NCI-H1417 treated with DMSO at 0.1 percent for 48 hours (cell line): ENCODE data around the gene CAMK2G.
"Not testable (repeated sequence)": the region's sequence is repeated elsewhere in the genome, so short reads cannot be mapped to it uniquely, and the experiment has no call there.

Experiments used
- DNase-seq: peaks from one replicate; lab custom pipeline; 2025; lab: John Stamatoyannopoulos, UW

Gene CAMK2G

DNA sequence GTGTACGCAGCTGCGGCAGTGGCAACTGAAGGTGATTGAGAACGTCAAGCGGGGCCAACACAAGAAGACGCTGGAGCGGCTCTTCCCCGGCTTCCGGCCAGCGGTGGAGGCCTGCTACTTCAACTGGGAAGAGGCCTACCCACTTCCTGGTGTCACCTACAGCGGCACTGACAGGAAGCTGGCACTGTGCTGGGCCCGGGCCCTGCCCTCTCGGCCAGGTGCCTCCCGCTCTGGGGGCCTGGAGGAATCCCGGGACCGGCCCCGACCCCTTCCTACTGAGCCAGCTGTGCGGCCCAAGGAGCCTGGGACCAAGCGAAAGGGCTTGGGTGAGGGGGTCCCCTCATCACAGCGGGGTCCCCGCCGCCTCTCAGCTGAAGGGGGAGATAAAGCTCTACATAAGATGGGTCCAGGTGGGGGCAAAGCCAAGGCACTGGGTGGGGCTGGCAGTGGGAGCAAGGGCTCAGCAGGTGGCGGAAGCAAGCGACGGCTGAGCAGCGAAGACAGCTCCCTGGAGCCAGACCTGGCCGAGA, 82.4 kb downstream of the CAMK2G start:
- no peak for DNase-seq

DNA sequence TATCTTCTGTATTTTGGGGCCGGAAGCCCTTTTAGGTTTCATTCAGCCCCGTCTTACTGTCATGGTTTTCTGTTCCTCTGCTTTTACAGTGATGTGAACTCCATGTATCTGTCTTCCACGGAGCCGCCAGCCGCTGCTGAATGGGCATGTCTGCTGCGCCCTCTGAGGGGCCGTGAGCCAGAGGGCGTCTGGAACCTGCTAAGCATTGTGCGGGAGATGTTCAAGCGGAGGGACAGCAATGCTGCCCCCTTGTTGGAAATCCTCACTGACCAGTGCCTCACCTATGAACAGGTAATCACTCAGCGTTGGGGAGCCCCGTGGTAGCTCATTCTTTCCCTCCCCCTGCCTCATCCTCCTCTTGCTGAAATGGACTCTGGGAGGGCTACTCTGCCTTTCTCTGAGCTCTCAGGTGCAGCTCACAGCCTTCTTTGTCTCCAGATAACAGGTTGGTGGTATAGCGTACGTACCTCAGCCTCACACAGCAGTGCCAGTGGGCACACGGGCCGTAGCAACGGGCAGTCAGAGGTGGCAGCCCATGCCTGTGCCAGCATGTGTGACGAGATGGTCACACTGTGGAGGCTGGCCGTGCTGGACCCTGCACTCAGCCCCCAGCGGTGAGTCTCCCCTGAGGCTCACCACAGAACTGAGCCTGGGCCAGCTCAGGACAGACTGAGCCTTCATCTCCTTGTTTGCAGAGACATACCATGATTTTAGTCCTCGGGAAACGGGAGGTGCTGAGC, 83.3 kb downstream of the CAMK2G start:
- DNase-seq, result no peak

GRCh38 chr10:73789659-73790055, 84.7 kb downstream of the CAMK2G start:
- DNase-seq, result no peak

- no peak for DNase-seq
Measured at GRCh38 chr10:73788864-73789658, 85.3 kb downstream of the CAMK2G start.

DNA sequence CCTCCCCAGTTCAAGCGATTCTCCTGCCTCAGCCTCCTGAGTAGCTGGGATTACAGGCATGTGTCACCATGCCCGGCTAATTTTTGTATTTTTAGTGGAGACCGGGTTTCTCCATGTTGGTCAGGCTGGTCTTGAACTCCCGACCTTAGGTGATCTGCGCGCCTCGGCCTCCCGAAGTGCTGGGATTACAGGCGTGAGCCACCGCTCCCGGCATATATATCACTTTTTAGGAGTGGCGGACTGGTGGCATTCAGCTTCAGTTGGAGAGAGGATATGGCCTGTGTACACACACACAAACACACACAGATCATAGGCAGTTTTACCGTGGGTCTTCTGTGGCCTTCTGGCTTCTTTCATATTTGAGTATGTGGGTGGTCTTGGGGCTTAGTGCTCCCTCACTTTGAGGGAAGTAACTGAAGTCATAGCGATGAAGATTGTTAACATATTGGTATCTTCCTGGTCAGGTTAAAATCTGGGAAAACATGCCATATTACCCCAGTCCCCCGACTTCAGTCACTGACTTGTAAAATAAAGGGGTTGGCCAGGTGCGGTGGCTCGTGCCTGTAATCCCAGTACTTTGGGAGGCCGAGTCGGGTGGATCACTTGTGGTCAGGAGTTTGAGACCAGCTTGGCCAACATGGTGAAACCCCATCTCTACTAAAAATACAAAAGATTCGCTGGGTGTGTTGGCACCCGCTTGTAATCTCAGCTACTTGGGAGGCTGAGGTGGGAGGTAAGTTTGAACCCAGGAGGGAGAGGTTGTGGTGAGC, 87.1 kb downstream of the CAMK2G start:
- not testable (repeated sequence) for DNase-seq

DNA sequence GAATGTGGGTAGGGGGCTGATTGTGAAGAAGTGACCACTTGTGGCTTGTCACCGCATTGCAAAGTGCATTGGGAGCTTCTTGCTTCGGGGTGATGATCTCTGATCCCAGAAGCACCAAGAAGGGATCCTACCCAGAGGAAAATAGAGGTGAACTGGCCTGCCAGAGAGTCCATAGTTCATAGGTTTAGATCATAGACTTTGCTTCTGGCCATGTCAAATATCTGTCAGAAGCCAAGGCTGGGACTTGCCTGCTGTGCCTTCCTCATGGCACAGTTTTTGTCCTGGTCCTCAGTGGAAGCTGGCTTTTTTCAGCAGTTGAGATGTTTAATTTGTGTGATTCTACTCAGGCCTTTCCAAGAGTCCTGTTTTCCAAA, 87.9 kb downstream of the CAMK2G start:
- DNase-seq, result no peak

GRCh38 chr10:73785721-73786511, 88.4 kb downstream of the CAMK2G start:
- DNase-seq, result no peak

DNA sequence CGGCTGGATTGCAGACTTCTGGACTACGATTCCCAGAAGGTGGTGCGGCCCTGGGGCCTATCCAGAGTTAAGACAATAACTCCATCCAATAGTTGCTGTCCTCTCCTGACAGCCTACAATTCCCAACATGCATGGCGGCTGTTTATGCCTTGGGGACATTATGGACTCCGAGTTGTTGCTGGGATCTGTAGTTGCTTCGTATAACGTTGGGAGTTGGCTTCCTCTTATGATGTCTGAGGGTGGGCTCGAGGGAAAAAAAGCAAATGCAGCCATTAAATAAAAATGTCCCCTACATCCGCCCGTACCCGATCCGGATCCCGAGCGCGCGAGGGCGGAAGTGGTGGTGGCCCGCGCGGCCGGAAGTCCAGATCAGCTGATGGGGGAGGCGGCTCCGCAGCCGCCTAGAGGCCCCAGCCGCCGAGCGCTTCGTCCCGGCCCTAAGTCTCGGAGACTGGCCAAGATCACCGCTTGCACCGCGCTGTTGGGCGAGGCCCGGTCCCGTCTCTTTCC, 89.1 kb downstream of the CAMK2G start, which contains the start of gene ZSWIM8:
TSS of gene ZSWIM8 (plus strand) at position 396 of the 510 bp plus-strand sequence. CDS start 273 bp downstream, outside the sequence.
- peak; percentile 18 for DNase-seq

DNA sequence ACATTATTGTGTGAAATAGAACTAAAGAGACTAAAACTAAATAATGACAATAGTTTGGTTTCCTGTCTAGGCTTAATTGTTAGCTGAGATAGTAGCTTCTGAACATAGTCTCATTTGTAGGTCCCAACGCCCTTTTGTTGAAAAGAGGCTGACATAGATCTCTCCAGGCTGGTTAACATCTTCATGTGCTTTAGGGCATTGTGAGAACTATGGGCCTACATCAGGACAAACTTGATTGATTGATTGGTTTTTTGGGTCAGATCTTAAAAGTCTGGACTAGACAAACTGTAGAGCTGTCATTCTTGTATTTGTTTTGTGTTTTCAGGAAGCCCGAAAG, 91.6 kb downstream of the CAMK2G start:
- no peak for DNase-seq

DNA sequence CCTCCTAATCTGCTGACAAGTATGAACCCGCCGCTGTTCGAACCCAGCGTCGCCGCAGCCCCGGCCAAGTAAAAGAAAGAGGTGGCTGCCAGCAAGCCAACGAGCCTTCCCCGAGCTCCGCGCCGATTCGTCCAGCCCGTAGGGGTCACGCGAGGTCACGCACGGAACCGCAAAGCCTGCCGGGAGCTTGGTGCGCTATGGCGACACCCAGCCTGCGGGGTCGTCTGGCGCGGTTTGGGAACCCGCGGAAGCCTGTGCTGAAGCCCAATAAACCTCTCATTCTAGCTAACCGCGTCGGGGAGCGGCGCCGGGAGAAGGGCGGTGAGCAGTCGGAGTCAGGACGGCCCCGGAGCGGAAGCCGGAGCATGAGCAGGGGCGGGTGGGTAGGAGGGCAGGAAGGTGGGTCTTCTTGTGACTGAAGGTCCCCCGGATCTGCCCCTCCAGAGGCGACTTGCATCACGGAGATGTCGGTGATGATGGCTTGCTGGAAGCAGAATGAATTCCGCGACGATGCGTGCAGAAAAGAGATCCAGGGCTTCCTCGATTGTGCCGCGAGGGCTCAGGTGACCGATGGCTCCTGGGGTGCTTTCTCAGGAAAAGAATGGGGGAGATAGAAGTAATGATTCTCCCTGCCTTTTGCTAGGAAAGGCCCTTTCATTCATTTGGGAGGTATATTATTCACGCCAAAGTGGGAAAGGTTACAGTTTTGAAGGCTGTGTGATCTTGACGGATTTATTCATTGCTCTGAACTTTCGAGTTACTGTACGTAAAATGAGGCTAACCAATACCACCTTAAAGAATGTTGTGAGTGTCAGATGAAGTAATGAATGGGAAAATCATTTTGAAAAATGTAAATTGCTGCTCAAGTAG, 92.2 kb downstream of the CAMK2G start, which contains the start of gene CHCHD1:
TSS of gene CHCHD1 (plus strand) at position 170 of the 870 bp plus-strand sequence. CDS start at position 198, 28 bp downstream.
- no peak for DNase-seq

- no peak for DNase-seq
Measured at GRCh38 chr10:73781548-73781878, 92.8 kb downstream of the CAMK2G start.

- no peak for DNase-seq
Measured at GRCh38 chr10:73780966-73781365, 93.4 kb downstream of the CAMK2G start.

DNA sequence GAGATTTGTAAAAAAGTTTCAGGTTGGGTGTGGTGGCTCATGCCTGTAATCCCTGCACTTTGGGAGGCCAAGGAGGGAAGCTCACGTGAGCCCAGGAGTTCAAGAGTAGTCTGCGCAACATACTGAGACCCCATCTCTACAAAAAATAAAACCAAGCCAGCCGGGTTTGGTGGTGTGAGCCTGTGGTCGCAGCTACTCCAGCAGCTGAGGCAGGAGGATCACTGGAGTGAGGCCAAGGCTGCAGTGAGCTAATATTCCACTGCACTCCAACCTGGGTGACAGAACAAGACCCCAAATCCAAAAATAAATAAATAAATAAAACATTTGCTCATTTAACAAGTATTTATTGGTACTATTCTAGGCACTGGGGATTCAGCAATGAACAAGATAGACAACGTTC, 94.1 kb downstream of the CAMK2G start:
- no peak for DNase-seq

- no peak for DNase-seq
Measured at GRCh38 chr10:73779539-73780197, 94.7 kb downstream of the CAMK2G start.

DNA sequence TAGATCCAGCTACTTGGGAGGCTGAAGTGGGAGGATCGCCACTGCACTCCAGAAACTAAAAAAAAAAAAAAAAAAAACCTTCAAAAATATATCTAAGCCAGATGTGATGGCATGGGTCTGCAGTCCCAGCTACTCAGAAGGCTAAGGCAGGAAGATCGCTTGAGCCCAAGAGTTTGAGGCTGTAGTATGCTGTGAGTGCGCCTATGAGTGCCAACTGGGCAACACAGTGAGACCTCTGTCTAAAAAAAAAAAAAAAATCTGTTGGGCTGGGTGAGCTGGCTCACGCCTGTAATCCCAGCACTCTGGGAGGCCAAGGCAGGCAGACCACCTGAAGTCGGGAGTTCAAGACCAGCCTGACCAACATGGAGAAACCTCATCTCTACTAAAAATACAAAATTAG, 95.3 kb downstream of the CAMK2G start:
- no peak for DNase-seq

DNA sequence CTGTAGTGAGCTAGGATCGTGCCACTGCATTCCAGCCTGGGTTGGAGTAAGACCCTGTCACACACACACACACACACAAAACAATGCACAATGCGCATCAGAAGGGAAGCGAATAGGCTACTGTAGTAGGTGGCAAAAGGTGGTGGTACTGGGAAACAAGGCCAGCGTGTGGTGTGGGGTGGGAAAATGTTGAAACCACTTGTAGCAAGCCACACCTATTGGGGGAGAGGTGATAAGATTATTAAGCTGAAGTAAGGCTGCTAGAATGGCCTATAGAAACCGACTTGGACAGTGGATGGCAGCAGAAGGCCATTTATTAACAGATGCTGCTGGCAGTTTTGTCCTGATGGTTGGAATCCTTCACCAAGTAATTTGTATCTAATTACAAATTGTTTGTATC, 99.7 kb downstream of the CAMK2G start:
- DNase-seq, result no peak

GRCh38 chr10:73773152-73773879, 101.0 kb downstream of the CAMK2G start:
- DNase-seq, result no peak

GRCh38 chr10:73772281-73773151, 101.8 kb downstream of the CAMK2G start:
- no peak for DNase-seq
